ENCODE results near the gene PTGIS.

Gene PTGIS

GRCh38 chr20:49532285-49532946 lies 35.5 kb downstream of the PTGIS start:
- no peak for DNase-seq (ENCODE audit: low read depth, low spot score)

GRCh38 chr20:49529470-49529869 lies 38.5 kb downstream of the PTGIS start:
- DNase-seq (ENCODE audit: low read depth, low spot score), result no peak

GRCh38 chr20:49526568-49526967 lies 41.4 kb downstream of the PTGIS start:
- DNase-seq (ENCODE audit: low read depth, low spot score), result no peak

- no peak for DNase-seq (ENCODE audit: low read depth, low spot score)
Observed at GRCh38 chr20:49526056-49526455, 41.9 kb downstream of the PTGIS start.

- DNase-seq (ENCODE audit: low read depth, low spot score), result no peak
Observed at GRCh38 chr20:49523767-49524360, 44.1 kb downstream of the PTGIS start.

GRCh38 chr20:49521356-49521755 lies 46.6 kb downstream of the PTGIS start:
- no peak for DNase-seq (ENCODE audit: low read depth, low spot score)

- DNase-seq (ENCODE audit: low read depth, low spot score), result no peak
Observed at GRCh38 chr20:49519777-49520359, 48.1 kb downstream of the PTGIS start.

GRCh38 chr20:49519212-49519712 lies 48.7 kb downstream of the PTGIS start:
- no peak for DNase-seq (ENCODE audit: low read depth, low spot score)

- no peak for DNase-seq (ENCODE audit: low read depth, low spot score)
Observed at GRCh38 chr20:49518576-49518975, 49.4 kb downstream of the PTGIS start.

- no peak for DNase-seq (ENCODE audit: low read depth, low spot score)
Observed at GRCh38 chr20:49517805-49518100, 50.2 kb downstream of the PTGIS start.

- no peak for DNase-seq (ENCODE audit: low read depth, low spot score)
Observed at GRCh38 chr20:49516916-49517804, 50.8 kb downstream of the PTGIS start.

- DNase-seq (ENCODE audit: low read depth, low spot score), result no peak
Observed at GRCh38 chr20:49515586-49515985, 52.4 kb downstream of the PTGIS start.

GRCh38 chr20:49513517-49513916 lies 54.4 kb downstream of the PTGIS start:
- no peak for DNase-seq (ENCODE audit: low read depth, low spot score)

GRCh38 chr20:49513009-49513408 lies 54.9 kb downstream of the PTGIS start:
- DNase-seq (ENCODE audit: low read depth, low spot score), result no peak

GRCh38 chr20:49511788-49512525 lies 56.0 kb downstream of the PTGIS start:
- no peak for DNase-seq (ENCODE audit: low read depth, low spot score)

GRCh38 chr20:49510562-49511122 lies 57.3 kb downstream of the PTGIS start:
- no peak for DNase-seq (ENCODE audit: low read depth, low spot score)

GRCh38 chr20:49508435-49509199 lies 59.3 kb downstream of the PTGIS start:
- no peak for DNase-seq (ENCODE audit: low read depth, low spot score)

GRCh38 chr20:49507741-49508434 lies 60.0 kb downstream of the PTGIS start:
- DNase-seq (ENCODE audit: low read depth, low spot score), result no peak

- no peak for DNase-seq (ENCODE audit: low read depth, low spot score)
Observed at GRCh38 chr20:49505518-49505917, 62.4 kb downstream of the PTGIS start.

GRCh38 chr20:49503176-49503575 lies 64.8 kb downstream of the PTGIS start:
- DNase-seq (ENCODE audit: low read depth, low spot score), result no peak

Measured in activated naive CD8-positive, alpha-beta T cell treated with anti-CD3 and anti-CD28 coated beads, Interleukin-2, amount 50 U/mL, for 16 hours (primary cell).